ENCODE results near the gene SMARCAL1. TPM values are rescaled to one million over a fixed set of nuclear protein-coding genes. Genes with fewer than 3 reads are reported as not detected.

The SMARCAL1 gene
- total and polyA plus RNA-seq, 2 donors (not counting 1 experiment from before 2014, with no cell fraction given): 20.2 to 46.7 TPM

GRCh38 chr2:216415541-216415940 is 3.3 kb downstream of the SMARCAL1 start:
- no peak for DNase-seq
- no peaks in the 10 kb centered on the region for H3K9me3 Mint-ChIP-seq (ENCODE audit: insufficient read depth)
- TF ChIP-seq, protein P1, sequence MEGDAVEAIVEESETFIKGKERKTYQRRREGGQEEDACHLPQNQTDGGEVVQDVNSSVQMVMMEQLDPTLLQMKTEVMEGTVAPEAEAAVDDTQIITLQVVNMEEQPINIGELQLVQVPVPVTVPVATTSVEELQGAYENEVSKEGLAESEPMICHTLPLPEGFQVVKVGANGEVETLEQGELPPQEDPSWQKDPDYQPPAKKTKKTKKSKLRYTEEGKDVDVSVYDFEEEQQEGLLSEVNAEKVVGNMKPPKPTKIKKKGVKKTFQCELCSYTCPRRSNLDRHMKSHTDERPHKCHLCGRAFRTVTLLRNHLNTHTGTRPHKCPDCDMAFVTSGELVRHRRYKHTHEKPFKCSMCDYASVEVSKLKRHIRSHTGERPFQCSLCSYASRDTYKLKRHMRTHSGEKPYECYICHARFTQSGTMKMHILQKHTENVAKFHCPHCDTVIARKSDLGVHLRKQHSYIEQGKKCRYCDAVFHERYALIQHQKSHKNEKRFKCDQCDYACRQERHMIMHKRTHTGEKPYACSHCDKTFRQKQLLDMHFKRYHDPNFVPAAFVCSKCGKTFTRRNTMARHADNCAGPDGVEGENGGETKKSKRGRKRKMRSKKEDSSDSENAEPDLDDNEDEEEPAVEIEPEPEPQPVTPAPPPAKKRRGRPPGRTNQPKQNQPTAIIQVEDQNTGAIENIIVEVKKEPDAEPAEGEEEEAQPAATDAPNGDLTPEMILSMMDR (IDR thresholded peaks at IDR 0.05): no peak
- TF ChIP-seq EZH2 (IDR thresholded peaks at IDR 0.05; ENCODE audit: borderline replicate concordance, insufficient read depth, low read depth, low read length, poor library complexity, severe bottlenecking): no peak
- no peak overlapping the region for H3K4me3 ChIP-seq (ENCODE audit: control extremely low read depth in 1 of 5, extremely low read depth in 1 of 5, insufficient read depth in 1 of 5, low read depth in 2 of 5, low read length in 4 of 5)
- no peaks in the 10 kb centered on the region for H3K27me3 ChIP-seq (replicated peaks in 1 of 4; ENCODE audit: control extremely low read depth in 1 of 4, control insufficient read depth in 3 of 4, insufficient read depth in 4 of 4, low read length in 3 of 4)
- CTCF ChIA-PET: interaction anchor here (0.7 to 3.8 kb wide), 3 partner anchors 11 to 105 kb away, joined by 3 to 18 read pairs (median 4); no protein-coding TSS in a partner anchor
- H2AFZ ChIP-seq (ENCODE audit: insufficient read depth, low read depth, low read length, poor library complexity, severe bottlenecking): no peak overlapping the region
- no peak overlapping the region for H3K4me3 Mint-ChIP-seq
- no peak overlapping the region for H3K9ac ChIP-seq (ENCODE audit: low read length)
- no peak overlapping the region for H3K27ac Mint-ChIP-seq
- no peaks in the 10 kb centered on the region for H3K27me3 Mint-ChIP-seq
- POLR2A ChIA-PET: interaction anchor here (0.6 kb wide), 1 partner anchor 337 kb away, joined by 3 read pairs; no protein-coding TSS in a partner anchor
- 73% methylated on average over 3 of the region's 3 CpGs for WGBS (ENCODE audit: insufficient coverage)
- no peaks in the 10 kb centered on the region for H3K9me3 ChIP-seq (ENCODE audit: control extremely low read depth in 1 of 3, control insufficient read depth in 2 of 3, insufficient read depth in 1 of 3, low read length in 2 of 3)
- intact Hi-C loops (cut with micrococcal nuclease): no loop called here
- H3K79me2 ChIP-seq (ENCODE audit: control insufficient read depth, insufficient read depth, low read length): peaks cover 14% of the 10 kb centered on the region
- ATAC-seq (ENCODE audit: low read depth): no peak
- H3K27ac ChIP-seq (ENCODE audit: low read length in 2 of 2): no peak overlapping the region
- H3K36me3 ChIP-seq (replicated peaks in 1 of 2; ENCODE audit: control extremely low read depth in 1 of 2, control insufficient read depth in 1 of 2, extremely low read depth in 1 of 2, insufficient read depth in 2 of 2, low read length in 1 of 2): peaks cover 0 to 14% of the 10 kb centered on the region in 2 experiments
- H4K20me1 ChIP-seq (ENCODE audit: control insufficient read depth, insufficient read depth, low read length, poor library complexity, severe bottlenecking): no peaks in the 10 kb centered on the region
- no peak overlapping the region for H3K4me2 ChIP-seq (replicated peaks; ENCODE audit: low read depth, low read length, poor library complexity, severe bottlenecking)
- peaks cover 15 to 26% of the 10 kb centered on the region in 2 donors for H3K4me1 ChIP-seq (ENCODE audit: control insufficient read depth in 2 of 2, insufficient read depth in 2 of 2, low read length in 2 of 2)
- peaks cover 41% of the 10 kb centered on the region for H3K4me1 Mint-ChIP-seq

DNA sequence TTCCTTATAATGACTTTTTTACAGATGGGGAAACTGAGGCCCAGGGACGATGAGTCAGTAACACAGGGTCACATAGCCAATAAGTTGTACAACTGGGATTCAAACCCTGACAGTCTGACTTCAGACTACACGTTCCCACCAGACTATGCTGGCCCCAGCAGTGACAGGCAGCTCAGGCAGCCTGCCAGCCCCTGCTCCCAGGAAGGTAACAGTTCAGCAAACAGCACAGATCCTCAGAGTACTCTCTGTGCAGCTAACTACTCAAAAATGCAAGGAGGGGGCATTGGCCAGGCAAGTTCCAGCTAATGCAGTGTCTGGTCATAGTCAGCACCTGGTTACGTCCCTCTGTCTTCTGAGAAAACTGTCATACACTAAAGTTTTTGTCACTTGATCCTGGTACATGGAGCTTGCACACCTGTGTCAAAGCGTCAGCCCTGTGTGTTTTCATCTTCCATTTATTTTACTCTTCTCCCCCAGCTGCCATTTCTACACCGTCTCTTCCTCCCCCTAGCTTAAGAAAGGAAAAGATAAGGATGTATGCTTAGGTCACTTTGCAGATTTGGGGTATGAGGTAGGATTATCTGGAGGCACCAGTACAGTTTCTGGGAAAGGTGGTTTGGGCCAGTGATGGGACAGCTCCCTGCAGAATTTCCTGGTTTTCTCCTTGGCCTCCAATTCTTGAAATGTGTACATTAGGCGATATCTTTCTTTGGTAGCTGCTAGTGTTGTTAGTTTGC is 4.5 kb downstream of the SMARCAL1 start:
- H3K9me3 ChIP-seq (ENCODE audit: control extremely low read depth in 1 of 3, control insufficient read depth in 2 of 3, insufficient read depth in 1 of 3, low read length in 2 of 3): no peaks in the 10 kb centered on the region
- H3K27ac ChIP-seq (ENCODE audit: low read length in 2 of 2): no peak overlapping the region
- WGBS (ENCODE audit: insufficient coverage): 96% methylated on average over 3 of the region's 6 CpGs
- no peaks in the 10 kb centered on the region for H3K27me3 ChIP-seq (replicated peaks in 1 of 4; ENCODE audit: control extremely low read depth in 1 of 4, control insufficient read depth in 3 of 4, insufficient read depth in 4 of 4, low read length in 3 of 4)
- no peak for ATAC-seq (ENCODE audit: low read depth)
- H3K27ac Mint-ChIP-seq: no peak overlapping the region
- no peak overlapping the region for H2AFZ ChIP-seq (ENCODE audit: insufficient read depth, low read depth, low read length, poor library complexity, severe bottlenecking)
- H3K79me2 ChIP-seq (ENCODE audit: control insufficient read depth, insufficient read depth, low read length): peaks cover 14% of the 10 kb centered on the region
- TF ChIP-seq, protein P1 (IDR thresholded peaks at IDR 0.05): no peak
- TF ChIP-seq EZH2 (IDR thresholded peaks at IDR 0.05; ENCODE audit: borderline replicate concordance, insufficient read depth, low read depth, low read length, poor library complexity, severe bottlenecking): no peak
- no peaks in the 10 kb centered on the region for H3K9me3 Mint-ChIP-seq (ENCODE audit: insufficient read depth)
- H4K20me1 ChIP-seq (ENCODE audit: control insufficient read depth, insufficient read depth, low read length, poor library complexity, severe bottlenecking): no peaks in the 10 kb centered on the region
- H3K4me1 ChIP-seq (ENCODE audit: control insufficient read depth in 2 of 2, insufficient read depth in 2 of 2, low read length in 2 of 2): peaks cover 15 to 24% of the 10 kb centered on the region in 2 donors
- no peak overlapping the region for H3K9ac ChIP-seq (ENCODE audit: low read length)
- intact Hi-C loops (cut with micrococcal nuclease): no loop called here
- no peaks in the 10 kb centered on the region for H3K27me3 Mint-ChIP-seq
- H3K4me2 ChIP-seq (replicated peaks; ENCODE audit: low read depth, low read length, poor library complexity, severe bottlenecking): no peak overlapping the region
- ChIA-PET POLR2A (no interaction called here), CTCF (interaction anchor here (3.8 kb wide), 1 partner anchor 12 kb away, joined by 18 read pairs; no protein-coding TSS in a partner anchor)
- H3K4me3 ChIP-seq (ENCODE audit: control extremely low read depth in 1 of 5, extremely low read depth in 1 of 5, insufficient read depth in 1 of 5, low read depth in 2 of 5, low read length in 4 of 5): no peak overlapping the region
- H3K36me3 ChIP-seq (replicated peaks in 1 of 2; ENCODE audit: control extremely low read depth in 1 of 2, control insufficient read depth in 1 of 2, extremely low read depth in 1 of 2, insufficient read depth in 2 of 2, low read length in 1 of 2): peaks cover 0 to 26% of the 10 kb centered on the region in 2 experiments
- no peak overlapping the region for H3K4me3 Mint-ChIP-seq
- H3K4me1 Mint-ChIP-seq: peaks cover 38% of the 10 kb centered on the region
- no peak for DNase-seq

All from B cell (primary cell).